IMR-90 (cell line): ENCODE data around the gene KRTAP5-4. TPM values are rescaled to one million over a fixed set of nuclear protein-coding genes. Genes with fewer than 3 reads are reported as not detected.

Experiments used
- ATAC-seq: fragments of 200-7000 bp; cut with Tn5 transposase; 2 replicates; pipeline ENCODE4 v1.9.1; 2020; ENCODE audit warnings: low read depth, mild to moderate bottlenecking, moderate library complexity
- BruUV-seq: library from RNA; stranded (reverse); fragments of 400-500 nt; replicated peaks from 2 replicates; lab custom pipeline; 2021; lab: Mats Ljungman, UMichigan
- CTCF ChIA-PET: fragments of 300-600 bp; formaldehyde crosslinking; extraction: SDS; loops from one replicate; lab custom pipeline; 2021; ENCODE audit warnings: antibody characterized with exemption; lab: Yijun Ruan, JAX
- POLR2A ChIA-PET: fragments of 300-600 bp; sonication (Branson Sonifier 250); formaldehyde crosslinking; loops from one replicate; lab custom pipeline; 2022; ENCODE audit warnings: antibody characterized with exemption; ENCODE audit not compliant: unreplicated experiment; lab: Charles Lee
- DNase-seq: peaks from one replicate; pipeline ENCODE4 v3.0.0; 2013
- H2AFZ ChIP-seq: replicated peaks from 2 replicates; pipeline ENCODE3; 2013; ENCODE audit warnings: low read length, mild to moderate bottlenecking; ENCODE audit not compliant: poor library complexity
- H2AK5ac ChIP-seq: 2 replicates; pipeline ENCODE4 v1.6.1; 2013; ENCODE audit warnings: low read depth, low read length, inconsistent platforms
- H2AK9ac ChIP-seq: replicated peaks from 2 replicates; pipeline ENCODE3; 2013; ENCODE audit warnings: mild to moderate bottlenecking, low read depth, low read length, moderate library complexity; ENCODE audit not compliant: poor library complexity
- H2BK120ac ChIP-seq: 2 replicates; pipeline ENCODE4 v1.6.1; 2013; ENCODE audit warnings: low read depth, low read length, inconsistent platforms
- H2BK15ac ChIP-seq: 3 replicates; pipeline ENCODE4 v1.6.1; 2013; ENCODE audit warnings: low read depth, low read length, inconsistent platforms
- H2BK20ac ChIP-seq: 2 replicates; pipeline ENCODE4 v1.6.1; 2013; ENCODE audit warnings: low read depth, mild to moderate bottlenecking, inconsistent platforms, low read length, moderate library complexity
- H2BK5ac ChIP-seq: 2 replicates; pipeline ENCODE4 v1.6.1; 2013; ENCODE audit warnings: mild to moderate bottlenecking, low read depth, low read length, inconsistent platforms; ENCODE audit not compliant: poor library complexity, severe bottlenecking
- H3K14ac ChIP-seq: replicated peaks from 2 replicates; pipeline ENCODE4 v1.6.1; 2013; ENCODE audit warnings: low read depth, low read length, inconsistent platforms
- H3K18ac ChIP-seq: 2 replicates; pipeline ENCODE4 v1.6.1; 2013; ENCODE audit warnings: low read depth, low read length, control low read depth
- H3K23ac ChIP-seq: 2 replicates; pipeline ENCODE4 v1.6.1; 2013; ENCODE audit warnings: low read depth, low read length, inconsistent platforms
- H3K27ac ChIP-seq: 2 replicates; pipeline ENCODE4 v1.5.1; 2013; ENCODE audit warnings: mild to moderate bottlenecking, control low read depth, low read length; ENCODE audit not compliant: insufficient read depth
- H3K27me3 ChIP-seq: 2 replicates; pipeline ENCODE4 v1.6.1; 2013; ENCODE audit warnings: low read length; ENCODE audit not compliant: control insufficient read depth, insufficient read depth
- H3K36me3 ChIP-seq: 2 replicates; pipeline ENCODE4 v1.6.1; 2013; ENCODE audit warnings: low read length, mixed read lengths; ENCODE audit not compliant: control insufficient read depth, insufficient read depth
- H3K4ac ChIP-seq: 2 replicates; pipeline ENCODE4 v1.6.1; 2013; ENCODE audit warnings: low read depth, low read length, inconsistent platforms
- H3K4me1 ChIP-seq: 2 replicates; pipeline ENCODE4 v1.6.1; 2013; ENCODE audit warnings: low read length, mixed read lengths; ENCODE audit not compliant: control insufficient read depth, insufficient read depth
- H3K4me2 ChIP-seq: 2 replicates; pipeline ENCODE4 v1.6.1; 2013; ENCODE audit warnings: low read depth, mild to moderate bottlenecking, control low read depth, low read length, moderate library complexity
- H3K4me3 ChIP-seq: 2 replicates; pipeline ENCODE4 v1.5.1; 2013; ENCODE audit warnings: low read depth, mild to moderate bottlenecking, control low read depth, low read length, moderate library complexity; ENCODE audit not compliant: insufficient read depth
- H3K56ac ChIP-seq: 2 replicates; pipeline ENCODE4 v1.6.1; 2013; ENCODE audit warnings: low read length, inconsistent platforms; ENCODE audit not compliant: insufficient read depth; ENCODE audit errors: extremely low read depth
- H3K79me1 ChIP-seq, 2 experiments: 2 replicates each; pipeline ENCODE4 v1.6.1; 2013; ENCODE audit warnings: low read length in 2 of 2, inconsistent platforms in 1 of 2, low read depth in 1 of 2
- H3K9ac ChIP-seq: 2 replicates; pipeline ENCODE4 v1.6.1; 2013; ENCODE audit warnings: low read depth, low read length, control low read depth
- H3K9me1 ChIP-seq: 2 replicates; pipeline ENCODE4 v1.6.1; 2013; ENCODE audit warnings: low read length, inconsistent platforms; ENCODE audit not compliant: insufficient read depth
- H3K9me3 ChIP-seq: 2 replicates; pipeline ENCODE4 v1.6.1; 2013; ENCODE audit warnings: low read length; ENCODE audit not compliant: control insufficient read depth, insufficient read depth
- H4K20me1 ChIP-seq: 2 replicates; pipeline ENCODE4 v1.6.1; 2013; ENCODE audit warnings: low read length, inconsistent platforms; ENCODE audit not compliant: insufficient read depth
- H4K5ac ChIP-seq: 2 replicates; pipeline ENCODE4 v1.6.1; 2013; ENCODE audit warnings: mild to moderate bottlenecking, low read depth, low read length, control low read depth
- H4K8ac ChIP-seq, 2 experiments: 2 replicates each; pipeline ENCODE4 v1.6.1; 2013; ENCODE audit warnings: low read depth in 2 of 2, low read length in 2 of 2, control low read depth in 1 of 2, inconsistent platforms in 1 of 2
- H4K91ac ChIP-seq: 2 replicates; pipeline ENCODE4 v1.6.1; 2013; ENCODE audit warnings: low read depth, low read length, inconsistent platforms; ENCODE audit not compliant: insufficient read depth
- BHLHE40 ChIP-seq: fragments of 150-350 bp; IDR thresholded peaks from 2 replicates; pipeline ENCODE4 v1.6.1; 2016; ENCODE audit warnings: mild to moderate bottlenecking, low read depth, low read length
- CEBPB ChIP-seq: IDR thresholded peaks from 2 replicates; pipeline ENCODE4 v1.6.1; 2012; ENCODE audit warnings: low read depth, low read length, improper control_type of control experiment
- CHD1 ChIP-seq: IDR thresholded peaks from 2 replicates; pipeline ENCODE4 v1.6.1; 2012; ENCODE audit warnings: low read depth, low read length, improper control_type of control experiment
- CTCF ChIP-seq: conservative IDR thresholded peaks from 2 replicates; pipeline ENCODE4 v1.5.1; 2012; ENCODE audit warnings: mild to moderate bottlenecking, low read depth, low read length, improper control_type of control experiment
- ELK1 ChIP-seq: fragments of 150-350 bp; IDR thresholded peaks from 2 replicates; pipeline ENCODE4 v1.6.1; 2016; ENCODE audit warnings: low read depth, mild to moderate bottlenecking, low read length, moderate library complexity, borderline replicate concordance
- FOS ChIP-seq: fragments of 150-350 bp; IDR thresholded peaks from 2 replicates; pipeline ENCODE4 v1.6.1; 2016; ENCODE audit warnings: low read depth, low read length
- MAFK ChIP-seq: IDR thresholded peaks from 2 replicates; pipeline ENCODE4 v1.6.1; 2012; ENCODE audit warnings: low read depth, low read length, improper control_type of control experiment
- MAZ ChIP-seq: IDR thresholded peaks from 2 replicates; pipeline ENCODE4 v1.6.1; 2012; ENCODE audit warnings: low read depth, mild to moderate bottlenecking, low read length, improper control_type of control experiment, moderate library complexity, borderline replicate concordance
- MXI1 ChIP-seq: IDR thresholded peaks from 2 replicates; pipeline ENCODE4 v1.6.1; 2012; ENCODE audit warnings: low read depth, mild to moderate bottlenecking, low read length, moderate library complexity, borderline replicate concordance
- RAD21 ChIP-seq: IDR thresholded peaks from 2 replicates; pipeline ENCODE4 v1.6.1; 2012; ENCODE audit warnings: low read length, improper control_type of control experiment
- RCOR1 ChIP-seq: IDR thresholded peaks from 2 replicates; pipeline ENCODE4 v1.6.1; 2012; ENCODE audit warnings: mild to moderate bottlenecking, low read length, improper control_type of control experiment; ENCODE audit not compliant: insufficient replicate concordance
- USF2 ChIP-seq: fragments of 150-350 bp; IDR thresholded peaks from 2 replicates; pipeline ENCODE4 v1.6.1; 2017; ENCODE audit warnings: mild to moderate bottlenecking, antibody characterized with exemption, low read length, low read depth
- WGBS, 2 experiments: methylation state at CpG; one replicate each; pipeline versions ENCODE4 v1.1.5 to v1.1.7; 2013; ENCODE audit warnings: missing lambda C conversion rate in 2 of 2; ENCODE audit not compliant: insufficient read length in 1 of 2; ENCODE audit errors: extremely low coverage in 2 of 2; 5-methylcytosine and 5-hydroxymethylcytosine counted together
- dilution Hi-C: fragments of 300-500 bp; cut with HindIII; formaldehyde crosslinking; loops from one replicate; pipeline ENCODE4 v1.14.3; 2018; ENCODE audit warnings: low sequenced_read_pairs; ENCODE audit not compliant: unreplicated experiment
- in situ Hi-C: fragments of 300-500 bp; cut with MboI; formaldehyde crosslinking; loops from 3 replicates; pipeline ENCODE4 v1.14.3; 2019; ENCODE audit warnings: low sequenced_read_pairs, inconsistent platforms, mixed read lengths
- intact Hi-C: fragments of 100-400 bp; cut with micrococcal nuclease; formaldehyde crosslinking; loops from 2 replicates; pipeline ENCODE4 v1.10.0; 2022
- polyA plus RNA-seq, 3 experiments: library from polyadenylated mRNA; depleted of rRNA; stranded (reverse); fragments of >200 nt; gene quantifications; 2 replicates each; pipeline ENCODE4 v1.2.3, GENCODE V29; 2012; ENCODE audit warnings: low replicate concordance in 1 of 3
- total RNA-seq: library from RNA; depleted of rRNA; stranded (reverse); fragments of >200 nt; gene quantifications from 2 replicates; pipeline ENCODE4 v1.2.3, GENCODE V29; 2012

Gene KRTAP5-4
- total and polyA plus RNA-seq, 2 of the 4 experiments (the other 2 are of a cell fraction), result not detected

- Histone ChIP-seq H4K91ac (no peak overlapping the region), H3K9me1 (no peaks in the 10 kb centered on the region), H2BK5ac (no peak overlapping the region), H3K56ac (no peak overlapping the region), H4K5ac (no peak overlapping the region), H3K4ac (no peak overlapping the region), H3K79me1 (no peaks in the 10 kb centered on the region), H2AK9ac (no peak overlapping the region), H3K4me3 (no peak overlapping the region), H3K4me2 (no peak overlapping the region), H2BK120ac (no peak overlapping the region), H3K23ac (no peak overlapping the region), H3K27ac (no peak overlapping the region), H2AK5ac (no peak overlapping the region), H3K9me3 (no peaks in the 10 kb centered on the region), H3K4me1 (no peaks in the 10 kb centered on the region; the same call in 1 of the 2 replicates), H4K20me1 (no peaks in the 10 kb centered on the region), H2BK20ac (no peak overlapping the region), H3K14ac (no peak overlapping the region), H3K18ac (no peak overlapping the region), H2AFZ (no peak overlapping the region), H4K8ac (no peak overlapping the region), H2BK15ac (no peak overlapping the region), H3K9ac (no peak overlapping the region), H3K27me3 (peaks cover 48% of the 10 kb centered on the region), H3K36me3 (no peaks in the 10 kb centered on the region)
- no CpG with 5 or more reads among the region's 7 CpGs for WGBS, 2 experiments
- ChIA-PET CTCF (no interaction called here), POLR2A (no interaction called here)
- TF ChIP-seq CHD1 (no peak), RAD21 (no peak), CEBPB (no peak), USF2 (no peak), BHLHE40 (no peak), MAFK (no peak), CTCF (no peak), MAZ (no peak), RCOR1 (no peak), ELK1 (no peak), MXI1 (no peak), FOS (no peak)
- in situ Hi-C loops (no loop called here), dilution Hi-C loops (no loop called here), intact Hi-C loops (no loop called here)
- DNase-seq (no peak), ATAC-seq (no peak)
- no TSS peak for BruUV-seq
Measured at GRCh38 chr11:1656670-1657069, 34.7 kb upstream of the KRTAP5-4 start.
